HT1080 (cell line): ENCODE data around the gene NCBP3. TPM values are rescaled to one million over a fixed set of nuclear protein-coding genes. Genes with fewer than 3 reads are reported as not detected.

Source experiments
- DNase-seq: peaks from one replicate; pipeline ENCODE4 v3.0.0-alpha.2; 2015; ENCODE audit warnings: low read depth
- polyA plus RNA-seq, 2 experiments: library from polyadenylated mRNA; depleted of rRNA; stranded (reverse); fragments of >200 nt; gene quantifications; 2 replicates each; pipeline ENCODE4 v1.2.3, GENCODE V29; 2015
- total RNA-seq: library from RNA; depleted of rRNA; stranded (reverse); fragments of >200 nt; shearing (Covaris generic); gene quantifications from 2 replicates; pipeline ENCODE4 v1.2.3, GENCODE V29; 2014; rRNA removed

NCBP3 gene, protein sequence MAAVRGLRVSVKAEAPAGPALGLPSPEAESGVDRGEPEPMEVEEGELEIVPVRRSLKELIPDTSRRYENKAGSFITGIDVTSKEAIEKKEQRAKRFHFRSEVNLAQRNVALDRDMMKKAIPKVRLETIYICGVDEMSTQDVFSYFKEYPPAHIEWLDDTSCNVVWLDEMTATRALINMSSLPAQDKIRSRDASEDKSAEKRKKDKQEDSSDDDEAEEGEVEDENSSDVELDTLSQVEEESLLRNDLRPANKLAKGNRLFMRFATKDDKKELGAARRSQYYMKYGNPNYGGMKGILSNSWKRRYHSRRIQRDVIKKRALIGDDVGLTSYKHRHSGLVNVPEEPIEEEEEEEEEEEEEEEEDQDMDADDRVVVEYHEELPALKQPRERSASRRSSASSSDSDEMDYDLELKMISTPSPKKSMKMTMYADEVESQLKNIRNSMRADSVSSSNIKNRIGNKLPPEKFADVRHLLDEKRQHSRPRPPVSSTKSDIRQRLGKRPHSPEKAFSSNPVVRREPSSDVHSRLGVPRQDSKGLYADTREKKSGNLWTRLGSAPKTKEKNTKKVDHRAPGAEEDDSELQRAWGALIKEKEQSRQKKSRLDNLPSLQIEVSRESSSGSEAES
- 20.5 and 23.6 TPM in 2 replicates for total RNA-seq
- polyA plus RNA-seq (2015; cell fraction: cytosol; rRNA removed): 12.3 and 13.6 TPM in 2 replicates
- polyA plus RNA-seq (2015; cell fraction: nucleus; rRNA removed): 73.5 and 81.9 TPM in 2 replicates

DNA sequence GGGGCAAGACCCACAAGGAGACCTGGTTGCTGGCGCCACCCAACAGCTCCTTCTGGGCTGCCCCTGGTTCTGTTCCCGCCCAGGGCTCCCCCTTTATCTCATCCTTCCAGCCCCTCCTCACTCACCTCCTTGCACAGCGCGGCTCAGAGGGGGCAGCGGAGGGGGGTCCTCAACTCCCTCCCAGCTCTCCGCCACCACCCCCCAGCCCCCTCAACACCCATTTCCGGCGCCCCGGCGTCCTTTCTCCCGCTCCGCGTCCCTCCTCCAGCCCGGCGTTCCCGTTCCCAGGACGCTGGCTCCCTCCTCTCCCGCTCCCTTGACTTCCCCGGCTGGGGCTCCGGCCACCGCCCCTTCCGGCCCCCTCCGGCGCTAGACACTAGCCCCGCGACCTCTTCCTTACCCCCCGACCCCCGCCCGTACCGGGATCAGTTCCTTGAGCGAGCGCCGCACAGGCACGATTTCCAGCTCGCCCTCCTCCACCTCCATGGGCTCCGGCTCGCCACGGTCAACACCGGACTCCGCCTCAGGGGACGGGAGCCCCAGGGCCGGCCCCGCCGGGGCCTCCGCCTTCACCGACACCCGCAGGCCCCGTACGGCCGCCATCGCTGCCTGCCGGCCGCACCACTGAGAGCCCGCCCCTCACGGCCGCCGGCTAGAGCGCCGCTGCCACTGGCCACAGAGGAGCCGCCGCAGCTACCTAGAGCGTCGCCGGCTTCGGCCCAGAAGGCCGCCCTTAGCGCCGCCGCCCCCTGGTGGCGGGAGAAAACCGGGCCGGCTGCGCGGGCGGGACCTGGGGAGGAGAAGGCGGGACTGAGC lies at the start of gene NCBP3:
Gene NCBP3 (minus strand): TSS at position 626 of the 816 bp plus-strand sequence. CDS start 23 bp downstream, at position 603.
- peak; percentile 85 for DNase-seq

DNA sequence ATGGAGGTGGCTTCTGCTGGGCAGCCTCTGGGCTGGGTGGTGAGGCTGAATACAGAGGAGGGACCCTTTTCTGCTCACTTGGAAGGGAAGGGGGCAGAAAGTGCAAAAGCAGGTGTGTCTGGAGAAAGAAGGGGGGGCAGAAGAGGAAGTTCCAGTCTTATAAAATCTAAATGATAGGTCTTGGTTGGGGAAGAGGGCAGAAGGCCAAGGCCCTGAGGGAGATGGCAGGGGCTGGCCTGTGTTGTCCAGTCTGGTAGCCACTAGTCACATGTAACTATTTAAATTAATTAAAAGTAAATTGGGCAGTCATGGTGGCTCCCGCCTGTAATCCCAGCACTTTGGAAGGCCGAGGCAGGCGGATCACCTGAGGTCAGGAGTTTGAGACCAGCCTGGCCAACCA lies 49.3 kb upstream of the NCBP3 start:
- no peak for DNase-seq

DNA sequence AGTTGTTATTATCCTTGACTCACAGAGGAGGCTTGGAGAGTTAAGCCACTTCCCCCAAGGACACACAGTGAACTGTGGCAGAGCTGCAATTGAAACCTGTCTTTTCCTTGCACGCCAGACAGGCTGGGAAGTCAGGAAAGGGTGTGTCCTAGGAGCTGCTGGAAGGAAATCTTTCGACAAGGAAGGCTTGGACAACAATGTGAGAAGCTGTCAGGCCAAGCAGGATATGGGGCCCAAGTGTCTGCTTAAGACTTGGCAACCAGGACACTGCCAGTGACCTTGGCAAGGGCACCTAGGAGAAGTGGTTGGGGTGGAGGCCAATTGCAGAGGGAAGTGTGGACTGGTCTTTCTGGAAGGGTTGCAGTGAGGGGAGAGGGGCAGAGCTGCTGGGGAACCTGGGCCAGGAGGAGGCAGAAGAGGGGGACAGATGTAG lies 48.9 kb upstream of the NCBP3 start:
- peak; percentile 84 for DNase-seq

DNA sequence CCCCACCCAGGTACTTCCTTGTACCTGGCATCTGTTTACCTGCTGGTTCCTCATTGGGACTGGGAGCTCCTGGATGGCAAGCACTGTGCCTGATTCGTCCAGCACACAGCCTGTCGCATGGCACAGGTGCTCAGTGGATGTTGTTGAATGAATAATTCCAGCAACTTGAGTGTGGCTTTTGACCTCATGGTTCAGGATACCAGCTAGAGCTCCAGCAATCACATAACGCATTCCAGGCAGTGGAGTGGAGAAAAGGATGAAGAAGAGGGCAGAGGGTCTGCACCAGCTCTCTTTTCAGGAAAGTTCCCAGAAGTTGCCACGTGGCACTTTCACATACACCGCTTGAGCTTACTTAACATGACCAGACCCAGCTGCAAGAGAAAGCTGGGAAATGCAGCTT lies 48.1 kb upstream of the NCBP3 start:
- DNase-seq: no peak

DNA sequence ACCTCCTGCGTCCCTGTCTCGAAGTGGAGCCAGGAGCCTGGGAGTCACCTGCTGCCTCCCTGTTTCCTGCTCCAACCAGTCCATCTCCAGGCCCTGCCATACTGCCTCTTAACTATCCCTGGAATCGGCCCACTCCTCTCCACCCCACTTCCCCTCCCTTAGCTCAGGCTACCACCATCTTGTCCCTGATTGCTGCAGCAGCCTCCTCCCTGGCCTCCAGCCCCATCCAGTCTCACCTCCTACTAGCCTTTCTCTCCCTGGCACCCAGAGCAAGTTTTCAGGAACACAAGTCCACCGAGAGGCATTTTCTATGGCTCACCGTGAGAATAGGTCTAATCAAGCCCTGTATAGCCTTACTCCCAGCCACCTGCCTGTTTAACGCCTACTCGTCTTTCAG lies 47.7 kb upstream of the NCBP3 start:
- DNase-seq: no peak

DNA sequence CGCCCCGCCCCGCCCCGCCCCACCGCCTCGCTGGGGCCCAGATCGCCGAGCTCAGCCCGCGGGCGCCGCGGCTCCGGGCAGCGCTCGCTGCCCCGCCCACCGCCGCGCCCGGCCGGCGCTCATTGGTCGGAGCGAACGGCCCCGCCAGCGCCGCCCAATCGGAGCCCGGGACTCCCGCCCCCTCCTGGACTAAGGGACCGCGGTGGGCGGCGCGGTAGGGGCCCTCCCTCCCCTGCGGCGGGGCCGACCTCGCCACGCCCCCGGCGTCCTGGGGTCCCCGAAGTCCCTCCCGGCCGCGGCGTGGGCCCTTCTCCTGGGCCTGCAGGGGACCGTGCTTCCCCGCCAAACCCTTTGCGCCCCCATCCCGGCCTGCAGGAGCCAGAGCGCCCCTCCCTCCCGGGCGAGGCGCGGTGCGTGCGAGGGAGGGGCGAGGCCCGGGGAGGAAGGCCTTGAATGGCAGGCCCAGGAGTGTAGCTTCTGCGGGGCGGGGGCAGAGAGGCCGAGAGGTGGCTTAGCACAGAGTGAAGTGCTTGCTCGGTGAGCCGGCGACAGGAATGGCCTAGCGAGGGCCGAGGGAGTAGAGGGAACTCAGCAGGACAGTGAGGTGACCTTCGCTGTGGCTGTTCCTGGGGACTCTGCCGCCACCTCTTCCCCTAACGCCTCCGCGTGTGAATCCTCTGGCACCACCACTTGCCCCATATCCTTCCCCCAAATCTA lies 47.1 kb upstream of the NCBP3 start, which contains the start of gene CAMKK1:
Gene CAMKK1 (minus strand): TSS at position 51 of the 717 bp plus-strand sequence. CDS start 7,366 bp downstream, outside the sequence.
- peak; percentile 75 for DNase-seq

DNA sequence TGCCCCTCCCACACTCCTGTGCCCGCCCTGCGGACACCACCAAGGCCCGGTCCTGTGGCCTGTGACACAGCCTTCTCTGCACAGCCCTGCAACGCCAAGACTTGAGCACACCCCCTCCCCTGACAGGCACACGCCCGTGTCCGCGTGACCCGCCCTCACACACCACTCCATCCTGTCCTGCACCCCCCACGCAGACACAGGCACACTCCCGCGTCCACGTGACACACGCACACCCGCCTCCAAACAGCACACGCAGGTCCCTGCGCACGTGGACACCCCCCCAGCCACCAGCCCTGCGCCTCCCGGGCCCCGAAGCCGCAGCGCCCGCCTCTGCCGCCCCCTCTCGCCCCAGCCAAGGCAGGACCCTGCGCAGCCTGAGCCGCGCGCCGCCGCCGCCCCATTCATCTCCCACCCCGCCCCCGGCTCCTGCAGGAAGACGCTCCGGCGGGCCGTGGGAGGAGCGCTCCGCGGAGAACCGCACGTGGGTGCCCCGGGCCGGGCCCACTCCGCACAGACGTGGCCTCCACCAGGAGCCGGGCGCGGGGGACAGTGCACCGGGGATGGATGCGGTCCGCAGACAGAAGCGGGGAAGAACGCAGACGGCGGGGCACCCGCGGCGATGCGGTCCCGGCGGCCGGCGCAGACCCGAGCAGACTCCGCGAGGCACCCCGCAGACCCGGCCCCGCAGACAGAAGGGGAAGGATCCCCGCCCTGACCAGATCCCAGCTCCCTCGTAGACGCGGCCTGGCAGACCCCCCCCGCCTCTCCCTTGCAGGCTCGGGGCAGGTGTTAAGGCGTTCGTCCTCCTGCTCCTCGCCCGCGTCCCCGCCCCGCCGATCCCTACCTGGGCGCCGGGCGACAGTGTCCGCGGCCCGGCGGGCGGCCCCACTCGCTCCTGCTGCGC lies 46.3 kb upstream of the NCBP3 start:
- peak; percentile 93 for DNase-seq

DNA sequence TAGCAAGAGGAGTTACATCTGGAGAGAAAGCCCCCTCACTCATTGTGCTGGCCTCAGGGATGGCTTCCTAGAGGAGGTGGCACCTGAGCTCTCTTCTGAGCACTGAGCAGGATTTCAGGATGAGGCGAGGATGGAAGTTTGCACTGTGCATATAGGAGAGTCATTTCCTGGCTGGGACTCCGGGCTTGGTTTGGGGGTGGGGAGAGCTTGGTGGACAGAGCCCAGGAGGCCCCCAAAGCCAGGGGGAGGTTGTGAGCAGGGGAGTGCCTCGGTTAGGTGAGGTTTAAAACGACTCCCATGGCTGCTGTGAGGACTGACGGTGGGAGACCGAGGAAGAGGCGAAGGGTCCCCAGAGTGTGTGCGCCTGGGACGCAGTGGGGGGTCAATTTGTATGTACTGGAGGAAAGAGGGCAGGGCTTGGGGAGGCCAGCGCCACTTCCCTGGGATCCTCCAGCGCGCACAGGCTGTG lies 45.6 kb upstream of the NCBP3 start:
- DNase-seq: no peak

DNA sequence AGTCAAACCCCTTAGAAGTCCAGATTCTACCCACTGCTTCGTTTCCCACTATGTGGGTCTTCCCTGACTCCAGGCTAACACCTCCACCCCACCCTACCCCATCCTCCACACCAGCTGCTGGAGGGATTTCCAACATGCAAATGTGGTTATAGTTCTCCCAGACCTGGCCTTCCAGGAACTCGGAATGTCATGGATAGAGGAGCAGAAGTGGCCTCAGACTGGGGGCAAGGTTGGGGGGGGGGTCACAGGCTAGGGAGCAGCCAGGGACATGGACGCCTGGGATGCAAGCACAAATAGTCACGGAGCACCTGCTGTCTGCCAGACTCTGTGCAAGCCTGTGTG lies 44.8 kb upstream of the NCBP3 start:
- no peak for DNase-seq

DNA sequence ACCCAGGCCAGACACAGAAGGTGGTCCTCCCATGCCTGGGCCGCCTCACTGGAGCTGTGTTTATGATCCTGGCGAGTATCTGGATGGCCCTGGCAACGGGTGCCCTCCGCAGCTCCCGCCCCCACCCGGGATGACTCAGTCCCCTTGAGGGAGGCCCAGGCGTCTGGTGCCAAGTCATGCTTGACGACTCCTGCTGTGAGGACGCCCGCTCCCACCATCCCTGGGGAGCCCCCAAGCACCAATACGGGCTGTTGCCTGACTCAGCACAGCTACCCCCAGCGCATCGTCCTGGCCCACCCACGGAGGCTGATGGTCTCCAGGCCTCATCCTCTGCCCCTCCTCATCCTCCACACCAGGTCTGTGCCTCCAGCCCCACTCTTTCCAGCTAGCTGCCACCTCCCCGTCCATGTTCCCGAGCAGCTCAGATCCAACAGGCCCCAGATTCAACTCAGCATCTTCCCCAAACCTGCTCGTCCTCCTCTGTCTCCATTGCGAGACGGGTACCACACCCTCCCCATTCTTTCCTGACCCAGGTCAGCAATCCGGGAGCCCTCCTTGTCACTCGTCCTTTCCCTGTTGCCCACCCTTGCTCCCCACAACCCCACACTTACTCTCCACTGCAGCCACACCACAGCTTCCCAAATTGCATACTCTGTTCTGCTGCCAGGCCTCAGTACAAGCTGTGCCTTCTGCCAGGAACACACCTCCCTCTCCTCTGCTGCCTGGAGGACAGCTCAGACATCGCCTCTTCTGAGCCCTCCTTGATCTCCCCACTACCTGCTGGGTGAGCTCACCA lies 44.2 kb upstream of the NCBP3 start:
- peak; percentile 94 for DNase-seq

DNA sequence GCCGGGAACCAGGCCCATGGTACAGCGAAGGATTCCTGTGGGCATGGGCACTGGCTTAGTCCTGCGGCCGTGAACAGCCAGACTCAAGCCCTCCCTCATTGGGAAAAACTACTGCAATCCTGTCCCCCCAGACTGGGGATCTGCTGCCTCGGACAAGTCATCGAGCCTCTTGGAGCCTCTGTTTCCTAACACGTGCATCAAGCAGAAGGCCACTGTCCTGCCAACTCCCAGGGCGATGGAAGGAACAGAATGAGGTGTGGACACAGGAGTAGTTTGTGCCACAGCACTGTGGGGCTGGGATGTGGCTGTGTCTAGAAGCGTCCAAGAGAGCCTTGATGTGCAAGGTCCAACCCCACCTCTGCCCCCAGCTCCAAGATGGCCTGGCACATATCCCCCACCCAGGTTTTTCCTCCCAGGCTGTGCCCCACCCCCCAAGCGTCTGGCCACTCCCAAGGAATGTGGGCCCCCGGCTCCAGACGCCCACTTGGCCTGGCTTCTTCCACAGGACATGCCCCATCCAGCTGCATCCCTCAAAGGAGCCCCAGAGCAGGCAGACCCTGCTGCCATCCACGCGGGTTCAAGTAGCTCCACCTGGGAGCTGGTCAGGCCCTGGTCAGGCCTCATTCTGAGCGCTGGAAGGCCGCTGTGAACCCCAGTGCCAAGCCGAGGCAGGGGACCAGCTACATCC lies 43.4 kb upstream of the NCBP3 start:
- no peak for DNase-seq

DNA sequence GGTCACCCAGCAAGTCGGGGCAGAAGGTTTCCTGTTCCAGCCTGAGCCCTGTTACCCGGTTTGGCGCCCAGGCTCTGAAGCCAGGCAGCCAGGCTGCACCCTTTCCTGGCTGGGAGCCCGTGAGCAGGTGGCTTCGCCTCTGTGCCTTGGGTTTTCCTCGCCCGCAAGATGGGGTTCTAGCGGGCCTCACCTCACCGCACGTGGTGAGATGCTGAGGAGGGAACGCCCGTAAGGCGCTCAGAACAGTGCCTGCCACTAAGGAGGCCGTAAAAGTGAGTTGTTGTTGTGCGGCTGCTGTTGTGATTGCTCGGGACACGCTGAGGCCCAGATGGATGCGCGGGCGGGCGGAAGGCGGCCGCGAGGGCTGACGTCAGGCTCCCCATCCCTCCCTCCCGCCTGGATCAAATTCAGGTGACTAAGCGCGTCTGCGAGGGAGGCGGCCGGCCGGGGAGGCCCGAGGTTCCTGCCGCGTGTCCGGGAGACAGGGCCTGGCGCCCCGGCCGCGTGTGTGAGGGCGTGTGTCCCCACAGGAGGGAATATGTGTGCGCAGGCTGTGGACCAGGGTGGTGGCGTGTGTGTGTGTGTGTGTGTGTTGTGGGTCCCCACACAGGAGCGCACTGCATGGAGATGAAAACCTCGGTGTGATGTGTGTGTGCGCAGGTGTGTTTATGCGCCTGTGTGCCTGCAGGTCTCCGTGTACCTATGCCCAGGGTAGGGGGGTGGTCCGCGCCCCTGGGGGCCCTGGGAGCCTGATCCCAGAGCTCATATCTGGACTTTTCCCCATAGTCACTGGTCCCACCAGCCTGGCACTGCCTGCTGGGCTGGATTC lies 42.5 kb upstream of the NCBP3 start:
- peak; percentile 85 for DNase-seq

DNA sequence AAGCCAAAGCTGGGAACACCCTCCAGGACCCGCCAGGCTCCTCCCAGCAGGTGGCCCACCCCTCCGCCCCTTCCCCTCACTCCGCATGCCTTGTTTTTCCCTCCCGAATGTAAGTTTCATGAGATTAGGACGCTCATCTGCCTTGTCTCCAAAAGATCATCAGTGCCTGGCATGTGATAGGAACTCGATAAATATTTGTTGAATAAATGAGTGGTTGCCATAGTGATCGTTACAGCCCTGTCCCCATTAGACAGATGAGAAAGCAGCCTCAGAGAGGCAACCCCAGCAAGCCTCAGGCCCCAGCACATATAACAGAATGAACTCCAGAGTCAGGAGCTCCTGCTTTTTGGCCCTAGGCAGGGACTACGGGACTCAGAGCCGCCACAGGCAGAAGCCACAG lies 41.8 kb upstream of the NCBP3 start:
- peak; percentile 16 for DNase-seq

DNA sequence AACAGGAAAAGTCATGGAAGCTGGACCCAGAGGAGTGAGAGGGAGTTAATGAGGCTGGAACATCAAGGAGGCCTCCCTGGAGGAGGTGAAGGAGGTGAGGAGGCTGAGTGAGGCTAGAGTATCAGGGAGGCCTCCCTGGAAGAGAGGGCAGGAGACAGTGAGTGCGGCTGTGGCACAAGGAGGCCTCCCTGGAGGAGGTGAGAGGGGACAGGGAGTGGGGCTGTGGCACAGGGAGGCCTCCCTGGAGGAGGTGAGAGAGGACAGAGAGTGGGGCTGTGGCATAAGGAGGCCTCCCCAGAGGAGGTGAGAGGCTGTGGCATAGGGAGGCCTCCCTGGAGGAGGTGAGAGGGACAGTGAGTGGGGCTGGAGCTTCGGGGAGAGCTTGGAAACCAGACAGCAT lies 41.3 kb upstream of the NCBP3 start:
- no peak for DNase-seq

DNA sequence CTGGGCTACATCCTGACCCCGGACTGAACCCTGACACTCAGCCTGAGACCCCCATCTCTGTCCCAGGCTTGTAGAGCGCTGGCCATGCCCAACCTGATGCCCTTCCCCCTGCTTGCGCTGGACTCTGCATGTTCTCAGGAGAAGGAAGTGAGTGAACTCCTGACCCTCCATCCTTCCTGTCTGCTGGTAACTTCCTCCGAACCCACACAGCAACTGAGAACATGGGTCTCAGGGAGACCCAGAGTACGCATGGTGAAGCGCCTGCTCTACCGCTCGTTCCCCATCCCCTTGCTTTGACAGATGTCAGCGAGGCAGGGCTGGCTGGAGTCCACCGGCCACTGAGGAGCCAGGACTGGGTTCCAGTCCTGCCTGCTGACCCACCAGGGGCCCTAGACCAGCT lies 40.7 kb upstream of the NCBP3 start:
- no peak for DNase-seq

DNA sequence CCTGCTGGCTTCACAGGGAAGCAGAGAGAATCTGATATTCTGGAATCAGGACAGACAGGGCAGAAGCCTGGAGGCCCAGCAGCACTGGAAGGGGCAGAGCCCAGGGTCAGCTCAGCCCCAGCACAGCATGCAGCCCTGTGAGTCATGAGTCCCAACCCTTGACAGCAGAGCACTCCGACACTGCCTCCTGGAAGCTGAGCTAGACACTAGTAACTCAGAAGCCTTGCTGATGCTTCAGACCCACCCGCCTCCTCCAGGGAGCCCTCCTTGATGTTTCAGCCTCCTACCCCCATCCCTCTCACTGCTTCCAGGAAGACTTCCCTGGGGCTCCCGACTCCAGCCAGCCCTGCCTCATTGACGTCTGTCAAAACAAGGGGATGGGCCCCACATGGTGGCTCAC lies 39.9 kb upstream of the NCBP3 start:
- peak; percentile 87 for DNase-seq

DNA sequence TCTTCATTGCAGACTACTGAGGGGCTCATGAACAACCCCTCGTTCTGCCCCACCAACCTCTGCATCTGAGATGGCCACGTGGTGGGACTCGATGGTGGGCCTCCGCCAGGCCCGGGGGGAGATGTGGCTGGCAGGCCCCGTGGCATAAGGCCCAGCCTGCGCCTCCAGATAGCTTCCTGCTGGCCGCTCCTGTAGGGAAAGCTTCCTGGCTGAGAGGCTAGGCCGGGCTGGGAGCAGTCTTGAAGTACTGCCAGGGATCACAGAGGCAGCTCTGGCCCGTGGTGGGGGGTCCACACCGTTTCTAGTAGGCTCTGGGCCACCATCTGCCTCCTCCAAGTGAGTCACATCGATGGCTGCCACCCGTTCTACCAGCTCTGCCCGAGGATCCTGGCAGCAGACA lies 39.2 kb upstream of the NCBP3 start:
- DNase-seq: no peak

DNA sequence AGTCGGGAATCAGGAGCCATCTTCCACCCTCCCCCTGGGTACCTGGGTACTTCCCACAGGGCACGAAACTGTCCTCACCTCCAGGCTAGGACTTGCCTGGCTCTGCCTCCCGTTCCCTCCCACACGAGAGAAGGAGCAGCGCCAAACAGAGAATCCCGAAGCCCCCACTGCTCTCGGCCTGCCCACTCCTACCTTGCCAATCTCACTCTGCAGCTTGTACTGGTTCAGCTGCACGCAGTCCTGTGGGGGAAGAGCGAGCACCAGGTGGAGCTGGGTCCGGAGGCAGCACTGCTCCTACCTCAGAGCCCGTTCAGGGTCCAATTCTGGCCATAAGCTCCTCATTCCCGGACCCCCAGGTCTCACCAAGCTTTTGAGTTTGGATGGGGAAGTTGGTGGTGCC lies 38.1 kb upstream of the NCBP3 start:
- DNase-seq: no peak
